Stimulated activated naive CD8-positive, alpha-beta T cell treated with anti-CD3 and anti-CD28 coated beads, Interleukin-15, Interleukin-2, amounts not matched to agents 100 U/mL and 50 U/mL, for 24 hours (primary cell): ENCODE data around the gene PPFIA3.
A peak's percentile ranks its signal among the peaks of the same experiment; 100 is the strongest.
"Not testable (repeated sequence)": the region's sequence is repeated elsewhere in the genome, so short reads cannot be mapped to it uniquely, and the experiment has no call there.

Experiments
- ATAC-seq: fragments of 150-1000 bp; cut with Tn5 transposase; one replicate; pipeline ENCODE4 v1.10.0; 2021
- DNase-seq: peaks from one replicate; pipeline ENCODE4 v3.0.0; 2021

Gene PPFIA3

GRCh38 chr19:49150106-49150943 is 31.0 kb downstream of the PPFIA3 start:
- DNase-seq (peak; percentile 61), ATAC-seq (peak; percentile 28)

- no peak for ATAC-seq
- no peak for DNase-seq
These were observed 31.6 kb downstream of the PPFIA3 start for GRCh38 chr19:49150944-49151243.

GRCh38 chr19:49151267-49152118 is 32.1 kb downstream of the PPFIA3 start:
- peak; percentile 51 for DNase-seq

GRCh38 chr19:49152119-49152550 is 32.8 kb downstream of the PPFIA3 start:
- no peak for ATAC-seq
- DNase-seq, result no peak

More at GRCh38 chr19:49151267-49152118, 32.1 kb downstream of the PPFIA3 start:
- ATAC-seq, result no peak

GRCh38 chr19:49153167-49153809 is 33.9 kb downstream of the PPFIA3 start:
- DNase-seq (no peak), ATAC-seq (no peak)

GRCh38 chr19:49154279-49154678 is 34.9 kb downstream of the PPFIA3 start:
- ATAC-seq (no peak), DNase-seq (no peak)

- ATAC-seq, result no peak
- no peak for DNase-seq
These were observed 35.9 kb downstream of the PPFIA3 start, which contains the start of gene HRC for GRCh38 chr19:49155005-49155819. Gene HRC (minus strand): TSS chr19:49155396. CDS start chr19:49155237, 159 bp downstream.

- DNase-seq (no peak), ATAC-seq (no peak)
These were observed 36.5 kb downstream of the PPFIA3 start for GRCh38 chr19:49155820-49156346.

- DNase-seq (peak; percentile 67), ATAC-seq (peak; percentile 71)
These were observed 38.3 kb downstream of the PPFIA3 start, which contains the start of gene TRPM4 for GRCh38 chr19:49157445-49158224. Gene TRPM4 (plus strand): TSS chr19:49157792. CDS start chr19:49157867, 75 bp downstream.

- ATAC-seq (no peak), DNase-seq (no peak)
These were observed 41.3 kb downstream of the PPFIA3 start for GRCh38 chr19:49160450-49161189.

GRCh38 chr19:49161987-49162386 is 42.6 kb downstream of the PPFIA3 start:
- DNase-seq, result no peak
- ATAC-seq, result no peak

GRCh38 chr19:49165111-49165750 is 45.9 kb downstream of the PPFIA3 start:
- no peak for ATAC-seq
- DNase-seq, result no peak

GRCh38 chr19:49165865-49166301 is 46.5 kb downstream of the PPFIA3 start:
- ATAC-seq (no peak), DNase-seq (no peak)

- DNase-seq (no peak), ATAC-seq (no peak)
These were observed 48.6 kb downstream of the PPFIA3 start for GRCh38 chr19:49167857-49168409.

- no peak for DNase-seq
- ATAC-seq, result no peak
These were observed 49.1 kb downstream of the PPFIA3 start for GRCh38 chr19:49168421-49168820.

GRCh38 chr19:49173198-49173597 is 53.9 kb downstream of the PPFIA3 start:
- ATAC-seq, result no peak
- DNase-seq, result no peak

- ATAC-seq (no peak), DNase-seq (no peak)
These were observed 61.3 kb downstream of the PPFIA3 start for GRCh38 chr19:49180659-49181058.

GRCh38 chr19:49182010-49182847 is 62.9 kb downstream of the PPFIA3 start:
- DNase-seq, ATAC-seq: not testable (repeated sequence)
